Stomach (tissue), 4 donors: ENCODE data around the gene BEST2.

ENCODE experiments used
- CTCF ChIP-seq, 7 experiments: fragments of 450-650 bp in 4 of 7; fragments of 200-600 bp in 3 of 7; sonication (generic) in 3 of 7; IDR thresholded peaks; one replicate each; pipeline ENCODE4 v1.5.1; 2016 to 2019; ENCODE audit warnings: antibody characterized with exemption in 7 of 7, control low read depth in 2 of 7, mild to moderate bottlenecking in 1 of 7
- EP300 ChIP-seq: sonication (generic); formaldehyde crosslinking; IDR thresholded peaks from one replicate; pipeline ENCODE4 v1.6.1; 2017; ENCODE audit warnings: antibody characterized with exemption
- POLR2A ChIP-seq, 4 donors: fragments of 450-650 bp; IDR thresholded peaks; one replicate each; pipeline ENCODE4 v1.6.1; 2016; ENCODE audit warnings: antibody characterized with exemption in 4 of 4, control low read depth in 2 of 4, mild to moderate bottlenecking in 1 of 4, moderate library complexity in 1 of 4
- POLR2AphosphoS5 ChIP-seq, 3 donors: sonication (generic); formaldehyde crosslinking; IDR thresholded peaks; one replicate each; pipeline ENCODE4 v1.6.1; 2016; ENCODE audit warnings: antibody characterized with exemption in 3 of 3

GRCh38 chr19:12731337-12731736, 20.3 kb upstream of the BEST2 start:
- no peak for TF ChIP-seq CTCF (IDR thresholded peaks at IDR 0.05)
- no peak for TF ChIP-seq POLR2A (IDR thresholded peaks at IDR 0.05)
- no peak for TF ChIP-seq POLR2AphosphoS5 (IDR thresholded peaks at IDR 0.05)
- TF ChIP-seq EP300 = no peak
